Spleen (tissue), 11 donors: Measurements from ENCODE around the gene GPR149. TPM values are rescaled to one million over a fixed set of nuclear protein-coding genes. Genes with fewer than 3 reads are reported as not detected.

Source experiments
- DNase-seq: peaks from one replicate; pipeline ENCODE4 v3.0.0-alpha.2; 2020
- H3K27ac ChIP-seq, 8 donors: fragments of 200-600 bp; sonication (generic) in 7 of 8; 1 replicate in 4 of 8; 2 replicates in 4 of 8; pipeline versions ENCODE4 v1.5.0 to v1.8.0; 2016 to 2021; ENCODE audit warnings: inconsistent platforms in 4 of 8, mild to moderate bottlenecking in 4 of 8, moderate library complexity in 1 of 8
- H3K27me3 ChIP-seq, 7 donors: fragments of 200-600 bp; sonication (generic) in 6 of 7; replicated peaks in 1 of 7; 1 replicate in 4 of 7; 2 replicates in 3 of 7; pipeline versions ENCODE4 v1.5.0 to v1.8.0; 2016 to 2021; ENCODE audit warnings: inconsistent platforms in 3 of 7, mild to moderate bottlenecking in 1 of 7
- H3K36me3 ChIP-seq, 6 donors: fragments of 200-600 bp; sonication (generic) in 5 of 6; 1 replicate in 4 of 6; 2 replicates in 2 of 6; pipeline versions ENCODE4 v1.5.0 to v1.8.0; 2016 to 2021; ENCODE audit warnings: inconsistent platforms in 2 of 6
- H3K4me1 ChIP-seq, 6 donors: fragments of 200-600 bp; sonication (generic) in 5 of 6; 1 replicate in 3 of 6; 2 replicates in 3 of 6; pipeline versions ENCODE4 v1.5.0 to v1.8.0; 2016 to 2021; ENCODE audit warnings: inconsistent platforms in 3 of 6
- H3K4me3 ChIP-seq, 8 donors: fragments of 200-600 bp; sonication (generic) in 7 of 8; 1 replicate in 4 of 8; 2 replicates in 4 of 8; pipeline versions ENCODE4 v1.5.0 to v1.8.0; 2016 to 2021; ENCODE audit warnings: inconsistent platforms in 4 of 8, mild to moderate bottlenecking in 4 of 8, moderate library complexity in 2 of 8
- H3K9me3 ChIP-seq, 8 donors: fragments of 200-600 bp; sonication (generic) in 7 of 8; 1 replicate in 4 of 8; 2 replicates in 4 of 8; pipeline versions ENCODE4 v1.5.0 to v1.8.0; 2016 to 2021; ENCODE audit warnings: inconsistent platforms in 4 of 8
- CTCF ChIP-seq, 11 experiments: fragments of 200-600 bp in 7 of 11; fragments of 450-650 bp in 4 of 11; sonication (generic) in 4 of 11; IDR thresholded peaks in 8 of 11; conservative IDR thresholded peaks in 3 of 11; 1 replicate in 7 of 11; 2 replicates in 4 of 11; pipeline versions ENCODE4 v1.4.0 to v1.8.0; 2016 to 2021; ENCODE audit warnings: antibody characterized with exemption in 11 of 11, inconsistent platforms in 4 of 11, mild to moderate bottlenecking in 1 of 11
- POLR2A ChIP-seq, 3 donors: fragments of 450-650 bp; IDR thresholded peaks; one replicate each; pipeline ENCODE4 v1.5.1; 2017; ENCODE audit warnings: antibody characterized with exemption in 3 of 3, mild to moderate bottlenecking in 1 of 3
- POLR2AphosphoS5 ChIP-seq, 3 donors: sonication (generic); formaldehyde crosslinking; IDR thresholded peaks; one replicate each; pipeline ENCODE4 v1.5.1; 2017; ENCODE audit warnings: antibody characterized with exemption in 3 of 3
- WGBS, 5 donors: extraction: QIAGEN DNeasy Blood & Tissue Kit in 3 of 5; methylation state at CpG; one replicate each; pipeline versions ENCODE4 v1.1.5 to v1.1.7; 2013 to 2018; 5-methylcytosine and 5-hydroxymethylcytosine counted together
- intact Hi-C: fragments of 100-400 bp; cut with DNase I; formaldehyde crosslinking; loops from one replicate; pipeline ENCODE4 v1.15.0; 2023; ENCODE audit warnings: low total_unique reads
- polyA plus RNA-seq, 3 donors: library from polyadenylated mRNA; stranded (reverse); fragments of 200-250 nt; gene quantifications; one replicate each; pipeline ENCODE4 v1.2.1, GENCODE V29; 2013
- total RNA-seq, 7 donors: library from RNA; depleted of rRNA in 3 of 7; stranded (reverse); fragments of >200 nt in 3 of 7; fragmentation: NEBNext Ultra II Directional in 4 of 7; extraction: Animal tissue kit (Norgen Biotek cat#: 25700) in 4 of 7; gene quantifications; one replicate each; pipeline versions ENCODE4 v1.1.0 to v1.2.1, GENCODE V29; 2016 to 2021
- donor health status: healthy with polysubstance abuse.
- donor health status: DM: no; HTN: no; CAD: no; lungs with moderate emphysema.
- donor health status: DM: no; HTN: no; CAD: no.
- donor health status: Bipolar disorder and iron deficiency.
- donor health status: healthy.
- donor health status: DM: no; HTN: no; CAD: no.
- donor health status: DM: yes; HTN: yes; CAD: no.

Gene GPR149
- total and polyA plus RNA-seq, 10 donors = not detected

GRCh38 chr3:154334973-154335420 is 95.0 kb downstream of the GPR149 start:
- Histone ChIP-seq H3K27me3 (no peaks in the 10 kb centered on the region), H3K9me3 (no peaks in the 10 kb centered on the region), H3K4me1 (no peaks in the 10 kb centered on the region), H3K4me3 (no peak overlapping the region), H3K27ac (no peak overlapping the region), H3K36me3 (no peaks in the 10 kb centered on the region)
- intact Hi-C loops = loop anchor here (10.0 kb wide), 1 partner anchor 1370 kb away; no protein-coding TSS in a partner anchor
- 14 to 36% (median 23%) methylated on average over 3 of the region's 3 CpGs for WGBS, 5 donors
- no peak for DNase-seq
- TF ChIP-seq CTCF (IDR thresholded peaks at IDR 0.05 in 8 of 11, conservative IDR thresholded peaks at IDR 0.05 in 3 of 11) = peak in 10 of 11 experiments; percentile 12 to 73 (median 62)
- TF ChIP-seq POLR2AphosphoS5 (IDR thresholded peaks at IDR 0.05) = no peak
- TF ChIP-seq POLR2A (IDR thresholded peaks at IDR 0.05) = no peak

- intact Hi-C loops = no loop called here
These were observed 102.1 kb downstream of the GPR149 start for GRCh38 chr3:154327871-154328270.

GRCh38 chr3:154324919-154325318 is 105.1 kb downstream of the GPR149 start:
- WGBS, 5 donors = 84 to 88% (median 86%) methylated on average over 3 of the region's 3 CpGs

More at GRCh38 chr3:154327871-154328270, 102.1 kb downstream of the GPR149 start:
- H3K27me3 ChIP-seq = no peaks in the 10 kb centered on the region
- DNase-seq = no peak
- no peaks in the 10 kb centered on the region for H3K36me3 ChIP-seq
- peaks cover 3 to 16% (median 12%) of the 10 kb centered on the region in 6 donors for H3K4me1 ChIP-seq
- H3K9me3 ChIP-seq = no peaks in the 10 kb centered on the region
- H3K4me3 ChIP-seq = no peak overlapping the region
- TF ChIP-seq POLR2A (IDR thresholded peaks at IDR 0.05) = no peak
- no peak for TF ChIP-seq POLR2AphosphoS5 (IDR thresholded peaks at IDR 0.05)
- TF ChIP-seq CTCF (IDR thresholded peaks at IDR 0.05 in 8 of 11, conservative IDR thresholded peaks at IDR 0.05 in 3 of 11) = no peak
- H3K27ac ChIP-seq = no peak overlapping the region

More at GRCh38 chr3:154324919-154325318, 105.1 kb downstream of the GPR149 start:
- Histone ChIP-seq H3K9me3 (no peaks in the 10 kb centered on the region), H3K27ac (peak overlapping the region; percentile 36 to 97 (median 97)), H3K4me3 (peak overlapping the region in 7 of 8 donors; percentile 61 to 79 (median 69)), H3K36me3 (no peaks in the 10 kb centered on the region), H3K27me3 (no peaks in the 10 kb centered on the region), H3K4me1 (peaks cover 31 to 46% (median 42%) of the 10 kb centered on the region in 6 donors)
- intact Hi-C loops = no loop called here
- TF ChIP-seq POLR2AphosphoS5 (IDR thresholded peaks at IDR 0.05) = no peak
- no peak for TF ChIP-seq CTCF (IDR thresholded peaks at IDR 0.05 in 8 of 11, conservative IDR thresholded peaks at IDR 0.05 in 3 of 11)
- TF ChIP-seq POLR2A (IDR thresholded peaks at IDR 0.05) = no peak
- DNase-seq = no peak
